Measurements from ENCODE around the gene ZNF217. TPM values are rescaled to one million over a fixed set of nuclear protein-coding genes. Genes with fewer than 3 reads are reported as not detected.
"Not testable (repeated sequence)": the region's sequence is repeated elsewhere in the genome, so short reads cannot be mapped to it uniquely, and the experiment has no call there.

ZNF217 gene
- total and polyA plus RNA-seq, 2 experiments from 2014 or later, result 10.4 to 23.5 TPM

DNA sequence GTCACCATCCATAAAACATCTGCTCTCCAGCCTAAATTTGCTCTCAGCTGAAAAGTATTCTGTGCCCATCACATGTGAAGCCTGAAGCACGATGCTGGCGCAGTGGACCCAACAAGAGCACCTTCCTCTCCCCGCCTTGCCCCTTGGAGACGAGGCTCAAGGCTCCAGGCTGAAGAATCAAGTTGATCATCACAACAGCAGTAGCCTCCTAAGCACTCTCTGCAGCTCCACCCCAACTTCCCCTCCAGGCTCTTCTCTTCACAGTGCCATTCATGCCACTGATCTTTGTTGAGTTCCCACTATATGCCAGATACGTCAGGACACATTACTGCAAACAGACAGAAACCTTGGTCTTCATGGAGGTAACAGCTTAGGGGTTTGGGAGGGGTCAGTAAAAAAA, 41.6 kb upstream of the ZNF217 start:
- WGBS, 2 experiments (ENCODE audit: low coverage in 1 of 2, low lambda C conversion rate in 2 of 2, missing lambda C conversion rate in 2 of 2), result 74 to 81% methylated on average over 5 of the region's 5 CpGs
- Histone ChIP-seq H3K4me3 (no peak overlapping the region), H3K9me2 (ENCODE audit: insufficient read depth) (no peaks in the 10 kb centered on the region), H4K20me1 (ENCODE audit: insufficient read depth) (no peaks in the 10 kb centered on the region), H3K4me1 (ENCODE audit: insufficient read depth) (no peaks in the 10 kb centered on the region), H3K9me3 (ENCODE audit: low read depth) (no peaks in the 10 kb centered on the region), H3K27ac (no peak overlapping the region), H3K27me3 (replicated peaks; ENCODE audit: insufficient read depth) (no peaks in the 10 kb centered on the region), H2AFZ (no peak overlapping the region), H3K4me2 (ENCODE audit: unreplicated experiment) (no peak overlapping the region), H3K79me2 (ENCODE audit: insufficient read depth) (no peaks in the 10 kb centered on the region), H3K36me3 (ENCODE audit: low read depth) (no peaks in the 10 kb centered on the region), H3K9ac (no peak overlapping the region), H3F3A (ENCODE audit: insufficient read depth) (no peaks in the 10 kb centered on the region)
- TF ChIP-seq EZH2phosphoT487 (IDR thresholded peaks at IDR 0.05; ENCODE audit: insufficient read depth, low read depth) (no peak), EZH2 (IDR thresholded peaks at IDR 0.05; ENCODE audit: insufficient read depth, poor library complexity, severe bottlenecking) (no peak)
- no peak for DNase-seq
- in situ Hi-C loops (cut with MboI), result no loop called here

- TF ChIP-seq EZH2phosphoT487 (IDR thresholded peaks at IDR 0.05; ENCODE audit: insufficient read depth, low read depth), result no peak
- TF ChIP-seq EZH2 (IDR thresholded peaks at IDR 0.05; ENCODE audit: insufficient read depth, poor library complexity, severe bottlenecking), result no peak
- WGBS, 2 experiments (ENCODE audit: low coverage in 1 of 2, low lambda C conversion rate in 2 of 2, missing lambda C conversion rate in 2 of 2), result 90 to 94% methylated on average over 12 of the region's 12 CpGs
- H2AFZ ChIP-seq, result no peak overlapping the region
- H3K9me3 ChIP-seq (ENCODE audit: low read depth), result no peaks in the 10 kb centered on the region
- no peak overlapping the region for H3K27ac ChIP-seq
- H4K20me1 ChIP-seq (ENCODE audit: insufficient read depth), result no peaks in the 10 kb centered on the region
- DNase-seq, result no peak
- in situ Hi-C loops (cut with MboI), result no loop called here
- H3K79me2 ChIP-seq (ENCODE audit: insufficient read depth), result no peaks in the 10 kb centered on the region
- no peak overlapping the region for H3K9ac ChIP-seq
- H3K9me2 ChIP-seq (ENCODE audit: insufficient read depth), result no peaks in the 10 kb centered on the region
- no peak overlapping the region for H3K4me3 ChIP-seq
- H3K27me3 ChIP-seq (replicated peaks; ENCODE audit: insufficient read depth), result no peaks in the 10 kb centered on the region
- H3K4me1 ChIP-seq (ENCODE audit: insufficient read depth), result no peaks in the 10 kb centered on the region
- H3K4me2 ChIP-seq (ENCODE audit: unreplicated experiment), result no peak overlapping the region
- H3F3A ChIP-seq (ENCODE audit: insufficient read depth), result no peaks in the 10 kb centered on the region
- no peaks in the 10 kb centered on the region for H3K36me3 ChIP-seq (ENCODE audit: low read depth)
Observed at GRCh38 chr20:53631909-53632662, 38.4 kb upstream of the ZNF217 start.

GRCh38 chr20:53629436-53629835, 35.8 kb upstream of the ZNF217 start:
- no peak overlapping the region for H3K4me2 ChIP-seq (ENCODE audit: unreplicated experiment)
- no peak overlapping the region for H3K4me3 ChIP-seq
- no peaks in the 10 kb centered on the region for H3K79me2 ChIP-seq (ENCODE audit: insufficient read depth)
- in situ Hi-C loops (cut with MboI), result no loop called here
- no peaks in the 10 kb centered on the region for H4K20me1 ChIP-seq (ENCODE audit: insufficient read depth)
- H3K9me2 ChIP-seq (ENCODE audit: insufficient read depth), result no peaks in the 10 kb centered on the region
- no peaks in the 10 kb centered on the region for H3F3A ChIP-seq (ENCODE audit: insufficient read depth)
- no peaks in the 10 kb centered on the region for H3K36me3 ChIP-seq (ENCODE audit: low read depth)
- no peak overlapping the region for H3K9ac ChIP-seq
- no peaks in the 10 kb centered on the region for H3K27me3 ChIP-seq (replicated peaks; ENCODE audit: insufficient read depth)
- no peak overlapping the region for H2AFZ ChIP-seq
- no peaks in the 10 kb centered on the region for H3K4me1 ChIP-seq (ENCODE audit: insufficient read depth)
- DNase-seq, result no peak
- no peaks in the 10 kb centered on the region for H3K9me3 ChIP-seq (ENCODE audit: low read depth)
- WGBS, 2 experiments (ENCODE audit: low coverage in 1 of 2, low lambda C conversion rate in 2 of 2, missing lambda C conversion rate in 2 of 2), result 92 to 98% methylated on average over 4 of the region's 5 CpGs
- no peak overlapping the region for H3K27ac ChIP-seq
- TF ChIP-seq EZH2 (IDR thresholded peaks at IDR 0.05; ENCODE audit: insufficient read depth, poor library complexity, severe bottlenecking) (no peak), EZH2phosphoT487 (IDR thresholded peaks at IDR 0.05; ENCODE audit: insufficient read depth, low read depth) (no peak)

- H3K79me2 ChIP-seq (ENCODE audit: insufficient read depth); H3F3A ChIP-seq (ENCODE audit: insufficient read depth); H3K36me3 ChIP-seq (ENCODE audit: low read depth); H2AFZ ChIP-seq; H4K20me1 ChIP-seq (ENCODE audit: insufficient read depth); H3K9me3 ChIP-seq (ENCODE audit: low read depth); H3K4me3 ChIP-seq; in situ Hi-C loops (cut with MboI); H3K4me2 ChIP-seq (ENCODE audit: unreplicated experiment); H3K4me1 ChIP-seq (ENCODE audit: insufficient read depth); H3K9me2 ChIP-seq (ENCODE audit: insufficient read depth); H3K27ac ChIP-seq; DNase-seq; H3K27me3 ChIP-seq (replicated peaks; ENCODE audit: insufficient read depth); H3K9ac ChIP-seq: not testable (repeated sequence)
- 89 to 93% methylated on average over 6 of the region's 6 CpGs for WGBS, 2 experiments (ENCODE audit: low coverage in 1 of 2, low lambda C conversion rate in 2 of 2, missing lambda C conversion rate in 2 of 2)
Observed at GRCh38 chr20:53628758-53629157, 35.1 kb upstream of the ZNF217 start.

- no peaks in the 10 kb centered on the region for H3K79me2 ChIP-seq (ENCODE audit: insufficient read depth)
- in situ Hi-C loops (cut with MboI), result no loop called here
- TF ChIP-seq EZH2 (IDR thresholded peaks at IDR 0.05; ENCODE audit: insufficient read depth, poor library complexity, severe bottlenecking), result no peak
- TF ChIP-seq EZH2phosphoT487 (IDR thresholded peaks at IDR 0.05; ENCODE audit: insufficient read depth, low read depth), result no peak
- H3K27me3 ChIP-seq (replicated peaks; ENCODE audit: insufficient read depth), result no peaks in the 10 kb centered on the region
- no peak overlapping the region for H3K9ac ChIP-seq
- no peaks in the 10 kb centered on the region for H3K36me3 ChIP-seq (ENCODE audit: low read depth)
- no peak overlapping the region for H3K27ac ChIP-seq
- no peaks in the 10 kb centered on the region for H3K9me2 ChIP-seq (ENCODE audit: insufficient read depth)
- no peaks in the 10 kb centered on the region for H3K9me3 ChIP-seq (ENCODE audit: low read depth)
- DNase-seq, result no peak
- H4K20me1 ChIP-seq (ENCODE audit: insufficient read depth), result no peaks in the 10 kb centered on the region
- 99% methylated on average over 6 of the region's 6 CpGs for WGBS, 2 experiments (ENCODE audit: low coverage in 1 of 2, low lambda C conversion rate in 2 of 2, missing lambda C conversion rate in 2 of 2)
- H3K4me1 ChIP-seq (ENCODE audit: insufficient read depth), result peaks cover 12% of the 10 kb centered on the region
- H3K4me2 ChIP-seq (ENCODE audit: unreplicated experiment), result no peak overlapping the region
- no peak overlapping the region for H3K4me3 ChIP-seq
- H2AFZ ChIP-seq, result no peak overlapping the region
- H3F3A ChIP-seq (ENCODE audit: insufficient read depth), result peaks cover 2% of the 10 kb centered on the region; the same call in 1 of the 2 replicates
Observed at GRCh38 chr20:53628076-53628475, 34.4 kb upstream of the ZNF217 start.

DNA sequence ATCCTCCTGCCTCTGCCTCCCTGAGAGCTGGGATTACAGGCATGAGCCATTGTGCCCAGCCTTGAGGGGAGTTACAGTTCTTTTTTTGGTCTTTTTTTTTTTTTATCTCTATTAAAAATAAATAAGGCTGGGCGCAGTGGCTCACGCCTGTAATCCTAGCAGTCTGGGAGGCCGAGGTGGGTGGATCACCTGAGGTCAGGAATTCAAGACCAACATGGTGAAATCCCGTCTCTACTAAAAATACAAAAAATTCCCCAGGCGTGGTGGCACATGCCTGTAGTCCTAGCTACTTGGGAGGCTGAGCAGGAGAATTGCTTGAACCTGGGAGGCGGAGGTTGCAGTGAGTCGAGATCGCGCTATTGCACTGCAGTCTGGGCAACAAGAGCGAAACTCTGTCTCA, 33.4 kb upstream of the ZNF217 start:
- H3K36me3 ChIP-seq (ENCODE audit: low read depth); H3K79me2 ChIP-seq (ENCODE audit: insufficient read depth); H4K20me1 ChIP-seq (ENCODE audit: insufficient read depth); H3K9me2 ChIP-seq (ENCODE audit: insufficient read depth); H3K27me3 ChIP-seq (replicated peaks; ENCODE audit: insufficient read depth); H3K9ac ChIP-seq; H3K4me3 ChIP-seq; H3K9me3 ChIP-seq (ENCODE audit: low read depth); H2AFZ ChIP-seq; H3K27ac ChIP-seq; in situ Hi-C loops (cut with MboI); H3K4me2 ChIP-seq (ENCODE audit: unreplicated experiment); DNase-seq: not testable (repeated sequence)
- peaks cover 23% of the 10 kb centered on the region for H3K4me1 ChIP-seq (ENCODE audit: insufficient read depth)
- WGBS, 2 experiments (ENCODE audit: low coverage in 1 of 2, low lambda C conversion rate in 2 of 2, missing lambda C conversion rate in 2 of 2), result 90 to 92% methylated on average over 10 of the region's 10 CpGs
- H3F3A ChIP-seq (ENCODE audit: insufficient read depth), result peaks cover 12% of the 10 kb centered on the region
